H1 (cell line): ENCODE data around the gene SPINK5.

Source experiments
- CEBPB ChIP-seq: IDR thresholded peaks from 2 replicates; pipeline ENCODE4 v1.6.1; 2012; ENCODE audit warnings: low read depth, low read length
- CHD2 ChIP-seq: IDR thresholded peaks from 2 replicates; pipeline ENCODE4 v1.6.1; 2012; ENCODE audit warnings: low read length, improper control_type of control experiment
- EGR1 ChIP-seq: IDR thresholded peaks from 2 replicates; pipeline ENCODE4 v1.6.1; 2011; ENCODE audit warnings: low read depth, low read length, borderline replicate concordance
- EZH2 ChIP-seq: fragments of 200-600 bp; sonication (generic); IDR thresholded peaks from 2 replicates; pipeline ENCODE4 v1.7.1; 2012; ENCODE audit warnings: low read depth, mild to moderate bottlenecking, moderate library complexity, low read length, inconsistent platforms; ENCODE audit not compliant: severe bottlenecking
- FOSL1 ChIP-seq: IDR thresholded peaks from 2 replicates; pipeline ENCODE4 v1.6.1; 2011; ENCODE audit warnings: mild to moderate bottlenecking, low read depth, low read length, moderate library complexity; ENCODE audit not compliant: insufficient read depth
- RNF2 ChIP-seq: fragments of 200-900, 300-1000 bp; sonication (generic); IDR thresholded peaks from 2 replicates; pipeline ENCODE4 v1.7.1; 2016; ENCODE audit warnings: borderline replicate concordance, low read depth, mild to moderate bottlenecking, antibody characterized with exemption, low read length; ENCODE audit not compliant: poor library complexity, severe bottlenecking; ENCODE audit errors: missing control alignments
- SP1 ChIP-seq: IDR thresholded peaks from 2 replicates; pipeline ENCODE4 v1.6.1; 2011; ENCODE audit warnings: low read depth, low read length
- TCF12 ChIP-seq: IDR thresholded peaks from 2 replicates; pipeline ENCODE4 v1.6.1; 2011; ENCODE audit warnings: low read depth, mild to moderate bottlenecking, low read length
- ZNF274 ChIP-seq: IDR thresholded peaks from 2 replicates; pipeline ENCODE4 v1.7.0; 2012; ENCODE audit warnings: low read length, borderline replicate concordance; ENCODE audit errors: extremely low read depth
- TF ChIP-seq, protein P1 (sequence below), 3 experiments: IDR thresholded peaks; 1 replicate in 2 of 3; 2 replicates in 1 of 3; pipeline versions ENCODE4 v1.5.1 to v1.6.1; 2011; ENCODE audit warnings: low read length in 3 of 3, mild to moderate bottlenecking in 3 of 3, inconsistent platforms in 2 of 3, low read depth in 1 of 3, moderate library complexity in 1 of 3; ENCODE audit not compliant: insufficient read depth in 1 of 3; ENCODE audit errors: control extremely low read depth in 1 of 3
- TF ChIP-seq, protein P2 (sequence below): IDR thresholded peaks from 2 replicates; pipeline ENCODE4 v1.6.1; 2011; ENCODE audit warnings: low read length, improper control_type of control experiment

DNA sequence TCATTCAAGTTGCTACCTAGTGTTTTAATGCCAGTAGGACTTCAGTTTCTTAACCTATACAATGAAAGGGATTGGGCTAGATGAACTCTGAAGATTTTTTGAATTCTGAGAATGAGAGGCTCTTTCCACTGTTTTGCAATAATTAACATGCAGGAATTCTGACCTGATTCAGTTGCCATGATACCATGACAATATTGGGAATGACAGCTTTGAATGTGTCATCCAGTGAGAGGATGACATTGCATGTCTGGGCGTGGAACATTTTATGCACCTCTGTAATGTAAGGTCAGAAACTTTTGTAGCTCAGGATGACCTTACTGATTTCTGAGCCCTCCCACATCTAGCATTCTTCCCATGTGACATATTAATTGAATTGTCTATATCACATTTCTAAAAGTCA is 30.6 kb upstream of the SPINK5 start:
- TF ChIP-seq EZH2, result no peak
- TF ChIP-seq, protein P1, sequence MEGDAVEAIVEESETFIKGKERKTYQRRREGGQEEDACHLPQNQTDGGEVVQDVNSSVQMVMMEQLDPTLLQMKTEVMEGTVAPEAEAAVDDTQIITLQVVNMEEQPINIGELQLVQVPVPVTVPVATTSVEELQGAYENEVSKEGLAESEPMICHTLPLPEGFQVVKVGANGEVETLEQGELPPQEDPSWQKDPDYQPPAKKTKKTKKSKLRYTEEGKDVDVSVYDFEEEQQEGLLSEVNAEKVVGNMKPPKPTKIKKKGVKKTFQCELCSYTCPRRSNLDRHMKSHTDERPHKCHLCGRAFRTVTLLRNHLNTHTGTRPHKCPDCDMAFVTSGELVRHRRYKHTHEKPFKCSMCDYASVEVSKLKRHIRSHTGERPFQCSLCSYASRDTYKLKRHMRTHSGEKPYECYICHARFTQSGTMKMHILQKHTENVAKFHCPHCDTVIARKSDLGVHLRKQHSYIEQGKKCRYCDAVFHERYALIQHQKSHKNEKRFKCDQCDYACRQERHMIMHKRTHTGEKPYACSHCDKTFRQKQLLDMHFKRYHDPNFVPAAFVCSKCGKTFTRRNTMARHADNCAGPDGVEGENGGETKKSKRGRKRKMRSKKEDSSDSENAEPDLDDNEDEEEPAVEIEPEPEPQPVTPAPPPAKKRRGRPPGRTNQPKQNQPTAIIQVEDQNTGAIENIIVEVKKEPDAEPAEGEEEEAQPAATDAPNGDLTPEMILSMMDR (IDR thresholded peaks at IDR 0.05; ENCODE audit: control extremely low read depth in 1 of 3, insufficient read depth in 1 of 3, low read depth in 1 of 3, low read length in 3 of 3), result no peak
- TF ChIP-seq CHD2, result no peak
- TF ChIP-seq SP1, result no peak
- no peak for TF ChIP-seq TCF12
- TF ChIP-seq ZNF274, result no peak
- TF ChIP-seq CEBPB, result no peak
- TF ChIP-seq, protein P2, sequence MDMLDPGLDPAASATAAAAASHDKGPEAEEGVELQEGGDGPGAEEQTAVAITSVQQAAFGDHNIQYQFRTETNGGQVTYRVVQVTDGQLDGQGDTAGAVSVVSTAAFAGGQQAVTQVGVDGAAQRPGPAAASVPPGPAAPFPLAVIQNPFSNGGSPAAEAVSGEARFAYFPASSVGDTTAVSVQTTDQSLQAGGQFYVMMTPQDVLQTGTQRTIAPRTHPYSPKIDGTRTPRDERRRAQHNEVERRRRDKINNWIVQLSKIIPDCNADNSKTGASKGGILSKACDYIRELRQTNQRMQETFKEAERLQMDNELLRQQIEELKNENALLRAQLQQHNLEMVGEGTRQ, result no peak
- TF ChIP-seq RNF2, result no peak
- TF ChIP-seq FOSL1, result no peak
- TF ChIP-seq EGR1, result no peak
